PFSK-1 (cell line): ENCODE data around the gene WDR7.

Experiments used
- FOXP2 ChIP-seq: optimal IDR thresholded peaks from 2 replicates; pipeline ENCODE3; 2011; ENCODE audit warnings: borderline replicate concordance, control low read depth, inconsistent platforms; ENCODE audit not compliant: insufficient read depth; ENCODE audit errors: extremely low read length, extremely low read depth
- POLR2AphosphoS5 ChIP-seq: IDR thresholded peaks from 2 replicates; pipeline ENCODE4 v1.6.1; 2012; ENCODE audit warnings: low read depth, mild to moderate bottlenecking, control low read depth, low read length, moderate library complexity
- REST ChIP-seq, 2 experiments: IDR thresholded peaks; 2 replicates each; pipeline versions ENCODE4 v1.6.1 to v1.8.0; 2011 to 2012; ENCODE audit warnings: low read depth in 2 of 2, low read length in 2 of 2, control low read depth in 1 of 2, inconsistent platforms in 1 of 2, mild to moderate bottlenecking in 1 of 2, moderate library complexity in 1 of 2; ENCODE audit not compliant: insufficient read depth in 1 of 2
- SIN3A ChIP-seq: IDR thresholded peaks from 2 replicates; pipeline ENCODE4 v1.6.1; 2012; ENCODE audit warnings: mild to moderate bottlenecking, low read length, moderate library complexity, borderline replicate concordance; ENCODE audit not compliant: insufficient read depth
- TAF1 ChIP-seq: IDR thresholded peaks from 2 replicates; pipeline ENCODE4 v1.6.1; 2012; ENCODE audit warnings: low read length, control low read depth, borderline replicate concordance; ENCODE audit not compliant: insufficient read depth

Gene WDR7

GRCh38 chr18:56662502-56662901 is 11.3 kb downstream of the WDR7 start:
- TF ChIP-seq FOXP2 (no peak), POLR2AphosphoS5 (no peak), SIN3A (no peak), REST (IDR thresholded peaks at IDR 0.05; ENCODE audit: insufficient read depth in 1 of 2, low read depth in 2 of 2, low read length in 2 of 2) (no peak), TAF1 (no peak)

- no peak for TF ChIP-seq FOXP2
- TF ChIP-seq REST (IDR thresholded peaks at IDR 0.05; ENCODE audit: insufficient read depth in 1 of 2, low read depth in 2 of 2, low read length in 2 of 2): no peak
- no peak for TF ChIP-seq POLR2AphosphoS5
- TF ChIP-seq TAF1: no peak
- TF ChIP-seq SIN3A: no peak
These were observed 11.7 kb downstream of the WDR7 start for GRCh38 chr18:56662902-56663301.

- TF ChIP-seq TAF1 (no peak), FOXP2 (no peak), SIN3A (no peak), REST (IDR thresholded peaks at IDR 0.05; ENCODE audit: insufficient read depth in 1 of 2, low read depth in 2 of 2, low read length in 2 of 2) (no peak), POLR2AphosphoS5 (no peak)
These were observed 21.2 kb downstream of the WDR7 start for GRCh38 chr18:56672391-56672790.

GRCh38 chr18:56672981-56673380 is 21.8 kb downstream of the WDR7 start:
- TF ChIP-seq FOXP2 (no peak), TAF1 (no peak), REST (IDR thresholded peaks at IDR 0.05; ENCODE audit: insufficient read depth in 1 of 2, low read depth in 2 of 2, low read length in 2 of 2) (no peak), SIN3A (no peak), POLR2AphosphoS5 (no peak)

GRCh38 chr18:56676639-56677038 is 25.5 kb downstream of the WDR7 start:
- TF ChIP-seq POLR2AphosphoS5 (no peak), SIN3A (no peak), FOXP2 (no peak), REST (IDR thresholded peaks at IDR 0.05; ENCODE audit: insufficient read depth in 1 of 2, low read depth in 2 of 2, low read length in 2 of 2) (no peak), TAF1 (no peak)
